ENCODE measurements around the gene POU2F1. TPM values are rescaled to one million over a fixed set of nuclear protein-coding genes. Genes with fewer than 3 reads are reported as not detected.
A peak's percentile ranks its signal among the peaks of the same experiment; 100 is the strongest.

The POU2F1 gene
- total RNA-seq, 1 experiment from 2014 or later, result 25.3 TPM

DNA sequence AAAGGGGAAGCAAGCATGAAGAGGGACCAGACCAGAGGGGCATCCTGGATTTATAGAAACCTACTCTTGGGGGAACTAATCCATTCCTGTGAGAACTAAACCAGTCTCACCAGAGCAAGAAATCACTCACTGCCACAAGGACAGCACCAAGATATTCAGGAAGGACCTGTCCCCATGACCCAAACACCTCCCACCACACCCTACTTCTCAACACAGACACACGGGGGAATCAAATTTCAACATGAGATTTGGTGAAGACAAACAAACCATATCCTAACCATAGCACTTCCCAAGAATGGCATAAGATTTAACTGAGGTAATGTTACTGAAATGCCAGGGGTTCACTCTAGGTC, 12.1 kb upstream of the POU2F1 start:
- Mint-ChIP-seq H3K4me3 (ENCODE audit: low read depth, unreplicated experiment) (no peak overlapping the region), H3K27me3 (ENCODE audit: unreplicated experiment) (no peaks in the 10 kb centered on the region), H3K27ac (ENCODE audit: unreplicated experiment) (no peak overlapping the region), H3K9me3 (ENCODE audit: low read depth, unreplicated experiment) (peaks cover 12% of the 10 kb centered on the region), H3K4me1 (ENCODE audit: low read depth, unreplicated experiment) (peaks cover 11% of the 10 kb centered on the region), H3K36me3 (ENCODE audit: insufficient read depth, unreplicated experiment) (peaks cover 4% of the 10 kb centered on the region)
- no peak for DNase-seq
- CTCF ChIA-PET, result interaction anchor here (0.6 kb wide), 1 partner anchor 10 kb away, joined by 4 read pairs; no protein-coding TSS in a partner anchor
- intact Hi-C loops (cut with micrococcal nuclease; ENCODE audit: unreplicated experiment), result no loop called here
- BruUV-seq (replicated peaks), result no TSS peak
- no peak for TF ChIP-seq CTCF (IDR thresholded peaks at IDR 0.05; ENCODE audit: unreplicated experiment)

- peaks cover 11% of the 10 kb centered on the region for H3K4me1 Mint-ChIP-seq (ENCODE audit: low read depth, unreplicated experiment)
- H3K36me3 Mint-ChIP-seq (ENCODE audit: insufficient read depth, unreplicated experiment), result peaks cover 4% of the 10 kb centered on the region
- peaks cover 12% of the 10 kb centered on the region for H3K9me3 Mint-ChIP-seq (ENCODE audit: low read depth, unreplicated experiment)
- no peak overlapping the region for H3K27ac Mint-ChIP-seq (ENCODE audit: unreplicated experiment)
- no peak for TF ChIP-seq CTCF (IDR thresholded peaks at IDR 0.05; ENCODE audit: unreplicated experiment)
- H3K4me3 Mint-ChIP-seq (ENCODE audit: low read depth, unreplicated experiment), result no peak overlapping the region
- no TSS peak for BruUV-seq (replicated peaks)
- intact Hi-C loops (cut with micrococcal nuclease; ENCODE audit: unreplicated experiment), result no loop called here
- H3K27me3 Mint-ChIP-seq (ENCODE audit: unreplicated experiment), result no peaks in the 10 kb centered on the region
- CTCF ChIA-PET, result no interaction called here
- no peak for DNase-seq
Observed at GRCh38 chr1:167209044-167209443, 11.6 kb upstream of the POU2F1 start.

DNA sequence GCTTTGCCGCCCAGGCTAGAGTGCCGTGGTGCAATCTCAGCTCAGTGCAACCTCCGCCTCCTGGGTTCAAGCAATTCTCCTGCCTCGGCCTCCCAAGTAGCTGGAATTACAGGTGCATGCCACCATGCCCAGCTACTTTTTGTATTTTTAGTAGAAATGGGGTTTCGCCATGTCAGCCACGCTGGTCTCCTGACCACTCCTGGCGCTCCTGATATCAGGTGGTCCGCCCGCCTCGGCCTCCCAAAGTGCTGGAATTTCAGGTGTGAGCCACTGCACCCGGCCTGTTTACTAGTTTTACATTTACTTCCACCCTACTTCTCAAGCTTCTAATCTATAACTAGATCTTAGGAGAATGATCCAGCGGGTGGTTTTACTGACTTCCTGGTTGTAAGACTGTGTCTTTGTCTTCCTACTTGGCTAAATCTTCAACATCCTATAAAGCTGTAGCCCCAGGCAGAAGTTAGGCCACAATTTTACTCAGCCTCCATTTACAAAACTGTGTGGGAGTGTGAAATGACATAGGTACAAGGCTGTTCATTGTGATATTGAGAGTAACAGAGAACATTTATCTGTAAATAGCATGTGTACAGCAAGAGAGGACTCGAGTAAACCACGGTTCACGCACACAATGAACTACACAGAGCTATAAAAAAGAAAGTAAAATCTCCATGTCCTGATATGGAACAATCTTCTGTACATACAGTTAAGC, 9.6 kb upstream of the POU2F1 start:
- Mint-ChIP-seq H3K27ac (ENCODE audit: unreplicated experiment) (peak overlapping the region; percentile 73), H3K27me3 (ENCODE audit: unreplicated experiment) (no peaks in the 10 kb centered on the region), H3K36me3 (ENCODE audit: insufficient read depth, unreplicated experiment) (peaks cover 4% of the 10 kb centered on the region), H3K9me3 (ENCODE audit: low read depth, unreplicated experiment) (peaks cover 9% of the 10 kb centered on the region), H3K4me3 (ENCODE audit: low read depth, unreplicated experiment) (no peak overlapping the region), H3K4me1 (ENCODE audit: low read depth, unreplicated experiment) (peaks cover 11% of the 10 kb centered on the region)
- no peak for TF ChIP-seq CTCF (IDR thresholded peaks at IDR 0.05; ENCODE audit: unreplicated experiment)
- intact Hi-C loops (cut with micrococcal nuclease; ENCODE audit: unreplicated experiment), result no loop called here
- CTCF ChIA-PET, result interaction anchor here (0.6 to 1.7 kb wide), 5 partner anchors 9 to 303 kb away, joined by 3 to 17 read pairs (median 3); partner anchors contain the start of gene POU2F1
- peak; percentile 14 for DNase-seq
- BruUV-seq (replicated peaks), result no TSS peak

GRCh38 chr1:167212025-167212424, 8.7 kb upstream of the POU2F1 start:
- Mint-ChIP-seq H3K9me3 (ENCODE audit: low read depth, unreplicated experiment) (peaks cover 12% of the 10 kb centered on the region), H3K36me3 (ENCODE audit: insufficient read depth, unreplicated experiment) (peaks cover 4% of the 10 kb centered on the region), H3K27me3 (ENCODE audit: unreplicated experiment) (no peaks in the 10 kb centered on the region), H3K27ac (ENCODE audit: unreplicated experiment) (no peak overlapping the region), H3K4me3 (ENCODE audit: low read depth, unreplicated experiment) (no peak overlapping the region), H3K4me1 (ENCODE audit: low read depth, unreplicated experiment) (peaks cover 11% of the 10 kb centered on the region)
- BruUV-seq (replicated peaks), result no TSS peak
- TF ChIP-seq CTCF (IDR thresholded peaks at IDR 0.05; ENCODE audit: unreplicated experiment), result no peak
- CTCF ChIA-PET, result interaction anchor here (0.6 to 1.7 kb wide), 3 partner anchors 8 to 49 kb away, joined by 3 to 17 read pairs (median 5); partner anchors contain the start of gene POU2F1
- DNase-seq, result no peak
- intact Hi-C loops (cut with micrococcal nuclease; ENCODE audit: unreplicated experiment), result no loop called here
